ENCODE results near the gene SNTA1. TPM values are rescaled to one million over a fixed set of nuclear protein-coding genes. Genes with fewer than 3 reads are reported as not detected.

Gene SNTA1
- total and polyA plus RNA-seq, 2 of the 13 experiments (the other 11 are each of a cell fraction or from before 2014, with no cell fraction given) = 16.4 to 18.3 TPM

- TF ChIP-seq, protein P1, sequence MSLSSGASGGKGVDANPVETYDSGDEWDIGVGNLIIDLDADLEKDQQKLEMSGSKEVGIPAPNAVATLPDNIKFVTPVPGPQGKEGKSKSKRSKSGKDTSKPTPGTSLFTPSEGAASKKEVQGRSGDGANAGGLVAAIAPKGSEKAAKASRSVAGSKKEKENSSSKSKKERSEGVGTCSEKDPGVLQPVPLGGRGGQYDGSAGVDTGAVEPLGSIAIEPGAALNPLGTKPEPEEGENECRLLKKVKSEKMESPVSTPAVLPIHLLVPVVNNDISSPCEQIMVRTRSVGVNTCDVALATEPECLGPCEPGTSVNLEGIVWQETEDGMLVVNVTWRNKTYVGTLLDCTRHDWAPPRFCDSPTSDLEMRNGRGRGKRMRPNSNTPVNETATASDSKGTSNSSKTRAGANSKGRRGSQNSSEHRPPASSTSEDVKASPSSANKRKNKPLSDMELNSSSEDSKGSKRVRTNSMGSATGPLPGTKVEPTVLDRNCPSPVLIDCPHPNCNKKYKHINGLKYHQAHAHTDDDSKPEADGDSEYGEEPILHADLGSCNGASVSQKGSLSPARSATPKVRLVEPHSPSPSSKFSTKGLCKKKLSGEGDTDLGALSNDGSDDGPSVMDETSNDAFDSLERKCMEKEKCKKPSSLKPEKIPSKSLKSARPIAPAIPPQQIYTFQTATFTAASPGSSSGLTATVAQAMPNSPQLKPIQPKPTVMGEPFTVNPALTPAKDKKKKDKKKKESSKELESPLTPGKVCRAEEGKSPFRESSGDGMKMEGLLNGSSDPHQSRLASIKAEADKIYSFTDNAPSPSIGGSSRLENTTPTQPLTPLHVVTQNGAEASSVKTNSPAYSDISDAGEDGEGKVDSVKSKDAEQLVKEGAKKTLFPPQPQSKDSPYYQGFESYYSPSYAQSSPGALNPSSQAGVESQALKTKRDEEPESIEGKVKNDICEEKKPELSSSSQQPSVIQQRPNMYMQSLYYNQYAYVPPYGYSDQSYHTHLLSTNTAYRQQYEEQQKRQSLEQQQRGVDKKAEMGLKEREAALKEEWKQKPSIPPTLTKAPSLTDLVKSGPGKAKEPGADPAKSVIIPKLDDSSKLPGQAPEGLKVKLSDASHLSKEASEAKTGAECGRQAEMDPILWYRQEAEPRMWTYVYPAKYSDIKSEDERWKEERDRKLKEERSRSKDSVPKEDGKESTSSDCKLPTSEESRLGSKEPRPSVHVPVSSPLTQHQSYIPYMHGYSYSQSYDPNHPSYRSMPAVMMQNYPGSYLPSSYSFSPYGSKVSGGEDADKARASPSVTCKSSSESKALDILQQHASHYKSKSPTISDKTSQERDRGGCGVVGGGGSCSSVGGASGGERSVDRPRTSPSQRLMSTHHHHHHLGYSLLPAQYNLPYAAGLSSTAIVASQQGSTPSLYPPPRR (CRISPR knock-in tag; IDR thresholded peaks at IDR 0.05; ENCODE audit: borderline replicate concordance) = no peak; the same call in none of the 2 replicates
- TF ChIP-seq ZNF343 (CRISPR knock-in tag; IDR thresholded peaks at IDR 0.05) (peak; percentile 97), ZSCAN21 (CRISPR knock-in tag; IDR thresholded peaks at IDR 0.05; ENCODE audit: borderline replicate concordance) (peak; percentile 98), CREM (IDR thresholded peaks at IDR 0.05) (peak; percentile 85), CREM (CRISPR knock-in tag; IDR thresholded peaks at IDR 0.05) (peak; percentile 67; the same call in 1 of the 2 replicates), KDM3A (CRISPR knock-in tag; IDR thresholded peaks at IDR 0.05; ENCODE audit: low read depth) (peak; percentile 100), ZSCAN22 (CRISPR knock-in tag; IDR thresholded peaks at IDR 0.05) (peak; percentile 27; the same call in 1 of the 2 replicates), SNAPC5 (CRISPR knock-in tag; IDR thresholded peaks at IDR 0.05; ENCODE audit: borderline replicate concordance) (peak; percentile 97; the same call in 1 of the 2 replicates), E2F5 (CRISPR knock-in tag; conservative IDR thresholded peaks at IDR 0.05) (peak; percentile 97), ZFY (CRISPR knock-in tag; IDR thresholded peaks at IDR 0.05) (peak; percentile 97), CEBPG (CRISPR knock-in tag; IDR thresholded peaks at IDR 0.05) (peak; percentile 84), ATM (IDR thresholded peaks at IDR 0.05; ENCODE audit: borderline replicate concordance) (no peak)
- TF ChIP-seq, protein P2, sequence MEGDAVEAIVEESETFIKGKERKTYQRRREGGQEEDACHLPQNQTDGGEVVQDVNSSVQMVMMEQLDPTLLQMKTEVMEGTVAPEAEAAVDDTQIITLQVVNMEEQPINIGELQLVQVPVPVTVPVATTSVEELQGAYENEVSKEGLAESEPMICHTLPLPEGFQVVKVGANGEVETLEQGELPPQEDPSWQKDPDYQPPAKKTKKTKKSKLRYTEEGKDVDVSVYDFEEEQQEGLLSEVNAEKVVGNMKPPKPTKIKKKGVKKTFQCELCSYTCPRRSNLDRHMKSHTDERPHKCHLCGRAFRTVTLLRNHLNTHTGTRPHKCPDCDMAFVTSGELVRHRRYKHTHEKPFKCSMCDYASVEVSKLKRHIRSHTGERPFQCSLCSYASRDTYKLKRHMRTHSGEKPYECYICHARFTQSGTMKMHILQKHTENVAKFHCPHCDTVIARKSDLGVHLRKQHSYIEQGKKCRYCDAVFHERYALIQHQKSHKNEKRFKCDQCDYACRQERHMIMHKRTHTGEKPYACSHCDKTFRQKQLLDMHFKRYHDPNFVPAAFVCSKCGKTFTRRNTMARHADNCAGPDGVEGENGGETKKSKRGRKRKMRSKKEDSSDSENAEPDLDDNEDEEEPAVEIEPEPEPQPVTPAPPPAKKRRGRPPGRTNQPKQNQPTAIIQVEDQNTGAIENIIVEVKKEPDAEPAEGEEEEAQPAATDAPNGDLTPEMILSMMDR (CRISPR knock-in tag; IDR thresholded peaks at IDR 0.05) = no peak; the same call in none of the 2 replicates
- TF ChIP-seq, protein P3, sequence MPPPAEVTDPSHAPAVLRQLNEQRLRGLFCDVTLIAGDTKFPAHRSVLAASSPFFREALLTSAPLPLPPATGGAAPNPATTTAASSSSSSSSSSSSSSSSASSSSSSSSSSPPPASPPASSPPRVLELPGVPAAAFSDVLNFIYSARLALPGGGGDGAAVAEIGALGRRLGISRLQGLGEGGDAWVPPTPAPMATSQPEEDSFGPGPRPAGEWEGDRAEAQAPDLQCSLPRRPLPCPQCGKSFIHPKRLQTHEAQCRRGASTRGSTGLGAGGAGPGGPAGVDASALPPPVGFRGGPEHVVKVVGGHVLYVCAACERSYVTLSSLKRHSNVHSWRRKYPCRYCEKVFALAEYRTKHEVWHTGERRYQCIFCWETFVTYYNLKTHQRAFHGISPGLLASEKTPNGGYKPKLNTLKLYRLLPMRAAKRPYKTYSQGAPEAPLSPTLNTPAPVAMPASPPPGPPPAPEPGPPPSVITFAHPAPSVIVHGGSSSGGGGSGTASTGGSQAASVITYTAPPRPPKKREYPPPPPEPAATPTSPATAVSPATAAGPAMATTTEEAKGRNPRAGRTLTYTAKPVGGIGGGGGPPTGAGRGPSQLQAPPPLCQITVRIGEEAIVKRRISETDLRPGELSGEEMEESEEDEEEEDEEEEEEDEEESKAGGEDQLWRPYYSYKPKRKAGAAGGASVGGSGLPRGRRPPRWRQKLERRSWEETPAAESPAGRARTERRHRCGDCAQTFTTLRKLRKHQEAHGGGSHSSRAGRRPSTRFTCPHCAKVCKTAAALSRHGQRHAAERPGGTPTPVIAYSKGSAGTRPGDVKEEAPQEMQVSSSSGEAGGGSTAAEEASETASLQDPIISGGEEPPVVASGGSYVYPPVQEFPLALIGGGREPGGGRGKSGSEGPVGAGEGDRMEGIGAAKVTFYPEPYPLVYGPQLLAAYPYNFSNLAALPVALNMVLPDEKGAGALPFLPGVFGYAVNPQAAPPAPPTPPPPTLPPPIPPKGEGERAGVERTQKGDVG (CRISPR knock-in tag; IDR thresholded peaks at IDR 0.05; ENCODE audit: borderline replicate concordance) = peak; percentile 95
- TF ChIP-seq, protein P4, sequence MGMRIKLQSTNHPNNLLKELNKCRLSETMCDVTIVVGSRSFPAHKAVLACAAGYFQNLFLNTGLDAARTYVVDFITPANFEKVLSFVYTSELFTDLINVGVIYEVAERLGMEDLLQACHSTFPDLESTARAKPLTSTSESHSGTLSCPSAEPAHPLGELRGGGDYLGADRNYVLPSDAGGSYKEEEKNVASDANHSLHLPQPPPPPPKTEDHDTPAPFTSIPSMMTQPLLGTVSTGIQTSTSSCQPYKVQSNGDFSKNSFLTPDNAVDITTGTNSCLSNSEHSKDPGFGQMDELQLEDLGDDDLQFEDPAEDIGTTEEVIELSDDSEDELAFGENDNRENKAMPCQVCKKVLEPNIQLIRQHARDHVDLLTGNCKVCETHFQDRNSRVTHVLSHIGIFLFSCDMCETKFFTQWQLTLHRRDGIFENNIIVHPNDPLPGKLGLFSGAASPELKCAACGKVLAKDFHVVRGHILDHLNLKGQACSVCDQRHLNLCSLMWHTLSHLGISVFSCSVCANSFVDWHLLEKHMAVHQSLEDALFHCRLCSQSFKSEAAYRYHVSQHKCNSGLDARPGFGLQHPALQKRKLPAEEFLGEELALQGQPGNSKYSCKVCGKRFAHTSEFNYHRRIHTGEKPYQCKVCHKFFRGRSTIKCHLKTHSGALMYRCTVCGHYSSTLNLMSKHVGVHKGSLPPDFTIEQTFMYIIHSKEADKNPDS (CRISPR knock-in tag; IDR thresholded peaks at IDR 0.05) = 0 out of 2 replicates have a peak, but pooled peaks have one; percentile 50
Measured at GRCh38 chr20:33401184-33401920, 42.2 kb downstream of the SNTA1 start, which contains the start of gene CDK5RAP1 (continued).
